MM.1S (cell line): Measurements from ENCODE around the gene PTPRO.

Source experiments
- EZH2 ChIP-seq: fragments of 300-600 bp; sonication (generic); optimal IDR thresholded peaks from 2 replicates; pipeline ENCODE3; 2017; ENCODE audit warnings: low read depth, mild to moderate bottlenecking, antibody characterized with exemption, low read length, mixed read lengths
- TF ChIP-seq, protein P1 (sequence below): fragments of 300-600 bp; sonication (generic); IDR thresholded peaks from 2 replicates; pipeline ENCODE4 v1.5.1; 2016; ENCODE audit warnings: antibody characterized with exemption, low read length, mixed read lengths

DNA sequence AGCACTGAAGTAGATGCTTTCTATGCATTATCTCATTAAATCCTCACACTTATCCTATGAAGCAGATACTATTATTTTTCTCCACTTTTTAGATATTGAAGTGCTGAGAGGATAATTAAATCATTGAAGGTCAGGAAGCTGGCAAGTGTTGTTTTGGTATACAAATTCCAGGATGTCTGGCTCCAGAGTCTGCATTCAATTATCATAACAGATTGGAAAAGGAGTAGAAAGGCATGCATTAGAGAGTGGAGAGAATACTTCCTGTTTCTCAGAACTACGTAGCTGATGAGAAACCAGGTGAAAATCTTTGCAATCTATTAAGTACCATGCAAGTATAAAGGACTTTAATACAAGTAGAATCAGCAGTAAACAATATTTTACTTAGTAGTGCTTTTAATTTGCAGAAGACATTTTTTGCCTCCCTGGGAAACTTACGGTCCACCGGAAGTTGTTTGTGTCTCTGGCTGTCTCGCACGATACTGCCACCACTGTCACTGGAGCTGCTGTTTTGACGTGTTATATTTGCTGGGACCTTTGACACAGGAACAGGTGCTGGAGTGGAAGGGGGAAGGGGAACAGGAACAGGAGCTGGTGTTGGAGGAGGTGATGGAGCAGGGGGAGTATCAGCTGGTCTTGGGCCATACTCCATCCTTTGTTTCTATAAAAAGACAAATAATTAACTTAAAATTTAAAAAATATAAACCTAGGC is 308.9 kb downstream of the PTPRO start:
- TF ChIP-seq, protein P1, sequence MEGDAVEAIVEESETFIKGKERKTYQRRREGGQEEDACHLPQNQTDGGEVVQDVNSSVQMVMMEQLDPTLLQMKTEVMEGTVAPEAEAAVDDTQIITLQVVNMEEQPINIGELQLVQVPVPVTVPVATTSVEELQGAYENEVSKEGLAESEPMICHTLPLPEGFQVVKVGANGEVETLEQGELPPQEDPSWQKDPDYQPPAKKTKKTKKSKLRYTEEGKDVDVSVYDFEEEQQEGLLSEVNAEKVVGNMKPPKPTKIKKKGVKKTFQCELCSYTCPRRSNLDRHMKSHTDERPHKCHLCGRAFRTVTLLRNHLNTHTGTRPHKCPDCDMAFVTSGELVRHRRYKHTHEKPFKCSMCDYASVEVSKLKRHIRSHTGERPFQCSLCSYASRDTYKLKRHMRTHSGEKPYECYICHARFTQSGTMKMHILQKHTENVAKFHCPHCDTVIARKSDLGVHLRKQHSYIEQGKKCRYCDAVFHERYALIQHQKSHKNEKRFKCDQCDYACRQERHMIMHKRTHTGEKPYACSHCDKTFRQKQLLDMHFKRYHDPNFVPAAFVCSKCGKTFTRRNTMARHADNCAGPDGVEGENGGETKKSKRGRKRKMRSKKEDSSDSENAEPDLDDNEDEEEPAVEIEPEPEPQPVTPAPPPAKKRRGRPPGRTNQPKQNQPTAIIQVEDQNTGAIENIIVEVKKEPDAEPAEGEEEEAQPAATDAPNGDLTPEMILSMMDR, result no peak
- TF ChIP-seq EZH2, result no peak
